H1 (cell line): Measurements from ENCODE around the gene CDH19. TPM values are rescaled to one million over a fixed set of nuclear protein-coding genes. Genes with fewer than 3 reads are reported as not detected.

Experiments used
- CTCF ChIA-PET: fragments of 300-600 bp; sonication (Branson Sonifier 250); formaldehyde crosslinking; loops from one replicate; lab custom pipeline; 2021; ENCODE audit not compliant: partially characterized antibody; lab: Charles Lee
- POLR2A ChIA-PET: fragments of 300-600 bp; sonication (Branson Sonifier 250); formaldehyde crosslinking; loops from one replicate; lab custom pipeline; 2021; ENCODE audit warnings: inconsistent platforms; ENCODE audit not compliant: partially characterized antibody; lab: Charles Lee
- DNase-seq, 2 experiments: peaks; one replicate each; pipeline versions ENCODE4 v3.0.0 to v3.0.0-alpha.2; 2010 to 2022; ENCODE audit warnings: low spot score in 2 of 2, low read depth in 1 of 2, mixed read lengths in 1 of 2
- FAIRE-seq: peaks from 2 replicates; lab custom pipeline; 2011; peaks lifted over from hg19 to GRCh38; lab: Jason Lieb, UNC
- H2AFZ ChIP-seq: 2 replicates; pipeline ENCODE4 v1.8.1; 2012; ENCODE audit warnings: low read length, inconsistent platforms
- H2AK5ac ChIP-seq: 2 replicates; pipeline ENCODE4 v1.6.1; 2013; ENCODE audit warnings: low read depth, low read length
- H2BK120ac ChIP-seq: replicated peaks from 2 replicates; pipeline ENCODE3; 2013; ENCODE audit warnings: low read depth, low read length, inconsistent platforms
- H2BK12ac ChIP-seq: 2 replicates; pipeline ENCODE4 v1.6.1; 2013; ENCODE audit warnings: low read depth, low read length
- H2BK15ac ChIP-seq: 2 replicates; pipeline ENCODE4 v1.6.1; 2013; ENCODE audit warnings: low read length
- H2BK20ac ChIP-seq: 2 replicates; pipeline ENCODE4 v1.6.1; 2013; ENCODE audit warnings: low read length
- H2BK5ac ChIP-seq: 2 replicates; pipeline ENCODE4 v1.6.1; 2013; ENCODE audit warnings: low read depth, low read length
- H3K14ac ChIP-seq: 2 replicates; pipeline ENCODE4 v1.6.1; 2013; ENCODE audit warnings: inconsistent platforms; ENCODE audit not compliant: insufficient read length
- H3K18ac ChIP-seq: 2 replicates; pipeline ENCODE4 v1.6.1; 2013; ENCODE audit warnings: low read length; ENCODE audit errors: extremely low read depth
- H3K23ac ChIP-seq: 2 replicates; pipeline ENCODE4 v1.6.1; 2013; ENCODE audit warnings: inconsistent platforms; ENCODE audit not compliant: insufficient read length
- H3K23me2 ChIP-seq: 2 replicates; pipeline ENCODE4 v1.6.1; 2013; ENCODE audit warnings: low read depth, low read length
- H3K27ac ChIP-seq: 2 replicates; pipeline ENCODE4 v1.6.1; 2011; ENCODE audit warnings: low read depth, low read length, inconsistent platforms
- H3K27me3 ChIP-seq, 4 experiments: replicated peaks in 1 of 4; 1 replicate in 1 of 4; 2 replicates in 3 of 4; pipeline versions ENCODE4 v1.6.1 to v1.8.1; 2011 to 2013; ENCODE audit warnings: low read length in 3 of 4, mild to moderate bottlenecking in 3 of 4, inconsistent platforms in 2 of 4, mixed read lengths in 2 of 4, moderate library complexity in 1 of 4; ENCODE audit not compliant: control insufficient read depth in 3 of 4, insufficient read depth in 3 of 4; ENCODE audit errors: extremely low read depth in 1 of 4
- H3K36me3 ChIP-seq, 4 experiments: 2 replicates each; pipeline versions ENCODE4 v1.6.1 to v1.8.1; 2011 to 2013; ENCODE audit warnings: mild to moderate bottlenecking in 4 of 4, low read length in 3 of 4, moderate library complexity in 2 of 4, control low read depth in 1 of 4, inconsistent platforms in 1 of 4; ENCODE audit not compliant: insufficient read depth in 4 of 4, control insufficient read depth in 2 of 4
- H3K4ac ChIP-seq: replicated peaks from 2 replicates; pipeline ENCODE3; 2013; ENCODE audit warnings: low read length, low read depth, mixed read lengths, inconsistent platforms; ENCODE audit not compliant: insufficient read length
- H3K4me1 ChIP-seq, 4 experiments: replicated peaks in 1 of 4; 1 replicate in 1 of 4; 2 replicates in 3 of 4; pipeline versions ENCODE4 v1.6.1 to v1.8.1; 2011 to 2013; ENCODE audit warnings: low read length in 3 of 4, inconsistent platforms in 2 of 4, mixed read lengths in 1 of 4; ENCODE audit not compliant: insufficient read depth in 4 of 4, control insufficient read depth in 3 of 4
- H3K4me2 ChIP-seq, 2 experiments: 2 replicates each; pipeline versions ENCODE4 v1.6.1 to v1.8.1; 2011 to 2013; ENCODE audit warnings: low read depth in 2 of 2, low read length in 2 of 2, control low read depth in 1 of 2, inconsistent platforms in 1 of 2, mild to moderate bottlenecking in 1 of 2; ENCODE audit not compliant: insufficient read depth in 1 of 2
- H3K4me3 ChIP-seq, 4 experiments: fragments of 200-600, 300-600 bp in 1 of 4; sonication (generic), shearing (Covaris generic), sonication (Bioruptor Twin) in 1 of 4; 2 replicates each; pipeline versions ENCODE4 v1.5.1 to v1.8.1; 2011 to 2016; ENCODE audit warnings: low read length in 4 of 4, low read depth in 3 of 4, control low read depth in 2 of 4, inconsistent platforms in 2 of 4, mild to moderate bottlenecking in 2 of 4, mixed read lengths in 1 of 4, moderate library complexity in 1 of 4; ENCODE audit not compliant: insufficient read depth in 2 of 4; ENCODE audit errors: extremely low read depth in 1 of 4
- H3K56ac ChIP-seq: replicated peaks from 2 replicates; pipeline ENCODE3; 2013; ENCODE audit warnings: low read depth, mild to moderate bottlenecking, mixed read lengths, low read length, inconsistent platforms; ENCODE audit not compliant: insufficient read length
- H3K79me1 ChIP-seq: 2 replicates; pipeline ENCODE4 v1.6.1; 2013; ENCODE audit warnings: low read depth, low read length, control low read depth
- H3K79me2 ChIP-seq, 2 experiments: 2 replicates each; pipeline versions ENCODE4 v1.6.1 to v1.8.1; 2012 to 2013; ENCODE audit warnings: low read length in 2 of 2, mild to moderate bottlenecking in 2 of 2, inconsistent platforms in 1 of 2; ENCODE audit not compliant: insufficient read depth in 2 of 2, control insufficient read depth in 1 of 2
- H3K9ac ChIP-seq, 4 experiments: replicated peaks in 1 of 4; 1 replicate in 1 of 4; 2 replicates in 3 of 4; pipeline versions ENCODE4 v1.6.1 to v1.8.1; 2011 to 2013; ENCODE audit warnings: low read depth in 3 of 4, low read length in 3 of 4, control low read depth in 2 of 4, mild to moderate bottlenecking in 2 of 4, moderate library complexity in 2 of 4, inconsistent platforms in 1 of 4; ENCODE audit errors: extremely low read depth in 1 of 4
- H3K9me3 ChIP-seq, 2 experiments: 2 replicates each; pipeline versions ENCODE4 v1.6.1 to v1.8.1; 2012 to 2013; ENCODE audit warnings: mild to moderate bottlenecking in 2 of 2, moderate library complexity in 2 of 2, control low read depth in 1 of 2, inconsistent platforms in 1 of 2, low read depth in 1 of 2, low read length in 1 of 2, mixed read lengths in 1 of 2; ENCODE audit not compliant: insufficient read depth in 2 of 2
- H4K20me1 ChIP-seq, 2 experiments: replicated peaks in 1 of 2; 2 replicates each; pipeline versions ENCODE3 to v1.8.1; 2011 to 2013; ENCODE audit warnings: inconsistent platforms in 2 of 2, low read length in 2 of 2, mild to moderate bottlenecking in 1 of 2; ENCODE audit not compliant: insufficient read depth in 2 of 2, control insufficient read depth in 1 of 2
- H4K5ac ChIP-seq: 2 replicates; pipeline ENCODE4 v1.6.1; 2013; ENCODE audit warnings: low read length, low read depth, mixed read lengths, inconsistent platforms; ENCODE audit not compliant: insufficient read length
- H4K8ac ChIP-seq: 2 replicates; pipeline ENCODE4 v1.8.0; 2013; ENCODE audit warnings: mild to moderate bottlenecking, moderate library complexity, low read length, inconsistent platforms; ENCODE audit not compliant: insufficient read depth; ENCODE audit errors: extremely low read depth
- H4K91ac ChIP-seq: replicated peaks from 2 replicates; pipeline ENCODE3; 2013; ENCODE audit warnings: low read length, mixed read lengths, inconsistent platforms; ENCODE audit not compliant: insufficient read length
- CHD2 ChIP-seq: IDR thresholded peaks from 2 replicates; pipeline ENCODE4 v1.6.1; 2012; ENCODE audit warnings: low read length, improper control_type of control experiment
- EZH2 ChIP-seq: fragments of 200-600 bp; sonication (generic); IDR thresholded peaks from 2 replicates; pipeline ENCODE4 v1.7.1; 2012; ENCODE audit warnings: low read depth, mild to moderate bottlenecking, moderate library complexity, low read length, inconsistent platforms; ENCODE audit not compliant: severe bottlenecking
- NANOG ChIP-seq: IDR thresholded peaks from 2 replicates; pipeline ENCODE4 v1.6.1; 2011; ENCODE audit warnings: low read length, low read depth, mild to moderate bottlenecking, inconsistent platforms; ENCODE audit not compliant: insufficient read depth, poor library complexity, severe bottlenecking
- WGBS, 2 experiments: shearing (Covaris generic) in 1 of 2; methylation state at CpG; one replicate each; pipeline versions ENCODE4 v1.1.6 to v1.1.7; 2013 to 2015; ENCODE audit warnings: low lambda C conversion rate in 2 of 2, mixed read lengths in 2 of 2, inconsistent platforms in 1 of 2, low coverage in 1 of 2, missing lambda C conversion rate in 1 of 2; ENCODE audit not compliant: insufficient replicate concordance in 2 of 2, insufficient coverage in 1 of 2, insufficient read length in 1 of 2; ENCODE audit errors: extremely low coverage in 1 of 2, missing lambda C conversion rate in 1 of 2; 5-methylcytosine and 5-hydroxymethylcytosine counted together
- polyA plus RNA-seq, 7 experiments: library from polyadenylated mRNA; depleted of rRNA in 3 of 7; stranded (reverse) in 5 of 7; unstranded in 2 of 7; fragments of >200 nt in 5 of 7; fragments of 200-250 nt in 2 of 7; gene quantifications; 1 replicate in 5 of 7; 2 replicates in 1 of 7; 4 replicates in 1 of 7; pipeline versions ENCODE4 v1.2.1 to v1.2.3, GENCODE V29; 2011 to 2013; ENCODE audit warnings: missing spikeins in 2 of 7, mixed read lengths in 2 of 7
- total RNA-seq: library from RNA; stranded (reverse); fragmentation: NEBNext Ultra II Directional; extraction: Animal tissue kit (Norgen Biotek cat#: 25700); gene quantifications from 2 replicates; pipeline ENCODE4 v1.2.1, GENCODE V29; 2021

Gene CDH19
- total and polyA plus RNA-seq, 2 of the 8 experiments (the other 6 are each of a cell fraction or from before 2014, with no cell fraction given), result not detected

DNA sequence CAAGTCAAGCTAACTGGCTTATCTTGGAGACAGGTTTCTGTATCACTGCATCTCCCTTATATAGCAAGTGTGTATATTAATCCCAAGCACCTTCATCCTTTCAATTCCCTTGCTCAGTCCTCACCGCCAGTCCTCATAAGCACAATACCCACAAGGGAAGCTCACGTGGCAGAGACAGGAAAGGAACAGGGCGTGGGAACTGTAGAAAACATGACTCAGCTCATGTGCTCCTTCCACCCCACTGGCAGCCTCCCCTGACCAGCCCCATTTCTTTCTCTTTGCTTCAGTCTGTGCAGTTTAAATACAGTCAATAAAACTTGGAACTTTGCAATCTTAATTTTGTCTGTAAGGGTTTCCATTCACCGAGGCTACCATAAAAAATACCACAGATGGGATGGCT lies 36.5 kb upstream of the CDH19 start:
- no peak overlapping the region for H2BK15ac ChIP-seq
- no peak overlapping the region for H2BK20ac ChIP-seq
- ChIA-PET CTCF (interaction anchor here (0.9 kb wide), 1 partner anchor 24 kb away, joined by 4 read pairs; no protein-coding TSS in a partner anchor), POLR2A (no interaction called here)
- WGBS, 2 experiments, result 92% methylated on average over 4 of the region's 4 CpGs; no CpG with 5 or more reads in 1 of the 2 experiments
- H4K8ac ChIP-seq, result no peak overlapping the region
- H3K79me2 ChIP-seq, result no peaks in the 10 kb centered on the region
- H4K91ac ChIP-seq, result no peak overlapping the region
- H3K23me2 ChIP-seq, result no peaks in the 10 kb centered on the region
- H3K4me2 ChIP-seq, result no peak overlapping the region
- H3K27ac ChIP-seq, result no peak overlapping the region; the same call in 1 of the 2 replicates
- no peak overlapping the region for H3K14ac ChIP-seq
- no peak overlapping the region for H3K18ac ChIP-seq
- H3K9ac ChIP-seq, result no peak overlapping the region
- no peaks in the 10 kb centered on the region for H3K27me3 ChIP-seq
- no peak overlapping the region for H3K4me3 ChIP-seq
- no peaks in the 10 kb centered on the region for H3K4me1 ChIP-seq
- FAIRE-seq (no peak), DNase-seq (no peak)
- no peak overlapping the region for H2AK5ac ChIP-seq
- H3K79me1 ChIP-seq, result no peaks in the 10 kb centered on the region
- H4K20me1 ChIP-seq, result no peaks in the 10 kb centered on the region
- no peak overlapping the region for H3K23ac ChIP-seq
- H3K9me3 ChIP-seq, result 0 out of 4 replicates have a peak, but pooled peaks cover 0 to 3% of the 10 kb centered on the region in 2 experiments
- no peak overlapping the region for H2AFZ ChIP-seq
- H3K4ac ChIP-seq, result no peak overlapping the region
- H2BK12ac ChIP-seq, result no peak overlapping the region
- H3K36me3 ChIP-seq, result no peaks in the 10 kb centered on the region
- no peak overlapping the region for H3K56ac ChIP-seq
- H2BK120ac ChIP-seq, result no peak overlapping the region
- no peak overlapping the region for H4K5ac ChIP-seq
- H2BK5ac ChIP-seq, result no peak overlapping the region
- TF ChIP-seq CHD2 (no peak), EZH2 (no peak), NANOG (no peak)
